Measurements from ENCODE around the gene QPRT. TPM values are rescaled to one million over a fixed set of nuclear protein-coding genes. Genes with fewer than 3 reads are reported as not detected.

QPRT gene
- total RNA-seq, 1 experiment from 2014 or later, result 138 TPM

DNA sequence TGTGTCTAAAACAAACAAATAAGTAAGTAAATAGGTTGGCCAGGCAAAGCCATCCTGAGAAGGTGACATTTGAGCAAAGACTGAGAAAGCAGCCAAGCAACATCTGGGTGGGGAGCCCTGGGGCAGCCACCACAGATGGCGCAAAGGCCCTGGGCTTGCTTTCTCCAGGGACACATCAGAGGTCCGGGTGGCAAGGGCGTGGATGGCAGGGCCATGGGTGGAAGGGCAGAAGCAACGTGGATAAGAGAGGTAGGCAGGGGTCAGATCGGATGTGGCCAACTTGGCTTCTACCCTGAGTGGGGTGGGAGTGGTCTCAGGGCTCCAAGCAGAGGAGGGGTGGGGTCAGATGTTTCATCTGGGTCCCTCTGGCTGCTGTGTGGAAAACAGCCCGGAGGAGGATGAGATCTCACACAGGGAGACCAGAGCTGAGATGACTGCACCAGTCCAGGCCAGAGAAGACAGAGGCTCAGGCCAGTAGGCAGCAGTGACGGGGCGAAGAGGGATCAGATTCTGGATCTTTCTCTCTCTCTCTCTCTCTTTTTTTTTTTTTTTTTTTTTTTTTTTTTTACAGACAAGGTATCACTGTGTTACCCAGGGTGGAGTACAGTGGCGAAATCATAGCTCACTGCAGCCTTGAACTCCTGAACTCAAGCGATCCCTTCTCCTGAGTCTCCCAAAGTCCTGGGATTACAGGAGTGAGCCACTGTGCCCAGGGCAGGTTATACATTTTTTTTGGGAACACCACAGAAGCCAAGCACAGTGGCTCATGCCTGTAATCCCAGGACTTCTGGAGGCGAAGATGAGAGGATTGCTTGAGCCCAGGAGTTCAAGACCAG lies 22.1 kb upstream of the QPRT start (continued):
- TF ChIP-seq, protein P1, sequence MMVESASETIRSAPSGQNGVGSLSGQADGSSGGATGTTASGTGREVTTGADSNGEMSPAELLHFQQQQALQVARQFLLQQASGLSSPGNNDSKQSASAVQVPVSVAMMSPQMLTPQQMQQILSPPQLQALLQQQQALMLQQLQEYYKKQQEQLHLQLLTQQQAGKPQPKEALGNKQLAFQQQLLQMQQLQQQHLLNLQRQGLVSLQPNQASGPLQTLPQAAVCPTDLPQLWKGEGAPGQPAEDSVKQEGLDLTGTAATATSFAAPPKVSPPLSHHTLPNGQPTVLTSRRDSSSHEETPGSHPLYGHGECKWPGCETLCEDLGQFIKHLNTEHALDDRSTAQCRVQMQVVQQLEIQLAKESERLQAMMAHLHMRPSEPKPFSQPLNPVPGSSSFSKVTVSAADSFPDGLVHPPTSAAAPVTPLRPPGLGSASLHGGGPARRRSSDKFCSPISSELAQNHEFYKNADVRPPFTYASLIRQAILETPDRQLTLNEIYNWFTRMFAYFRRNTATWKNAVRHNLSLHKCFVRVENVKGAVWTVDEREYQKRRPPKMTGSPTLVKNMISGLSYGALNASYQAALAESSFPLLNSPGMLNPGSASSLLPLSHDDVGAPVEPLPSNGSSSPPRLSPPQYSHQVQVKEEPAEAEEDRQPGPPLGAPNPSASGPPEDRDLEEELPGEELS (CRISPR knock-in tag; IDR thresholded peaks at IDR 0.05), result no peak
- TF ChIP-seq SP1 (CRISPR knock-in tag; conservative IDR thresholded peaks at IDR 0.05) (no peak), NR1H2 (CRISPR knock-in tag; IDR thresholded peaks at IDR 0.05) (no peak), HMGA2 (CRISPR knock-in tag; IDR thresholded peaks at IDR 0.05) (no peak), ZNF263 (CRISPR knock-in tag; IDR thresholded peaks at IDR 0.05; ENCODE audit: low read depth) (no peak), ZNF219 (CRISPR knock-in tag; IDR thresholded peaks at IDR 0.05; ENCODE audit: borderline replicate concordance) (no peak), ZNF121 (CRISPR knock-in tag; IDR thresholded peaks at IDR 0.05) (no peak), TEAD1 (CRISPR knock-in tag; IDR thresholded peaks at IDR 0.05) (no peak), NFATC4 (CRISPR knock-in tag; IDR thresholded peaks at IDR 0.05) (no peak)
- TF ChIP-seq, protein P2, sequence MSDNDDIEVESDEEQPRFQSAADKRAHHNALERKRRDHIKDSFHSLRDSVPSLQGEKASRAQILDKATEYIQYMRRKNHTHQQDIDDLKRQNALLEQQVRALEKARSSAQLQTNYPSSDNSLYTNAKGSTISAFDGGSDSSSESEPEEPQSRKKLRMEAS (CRISPR knock-in tag; IDR thresholded peaks at IDR 0.05), result no peak
- TF ChIP-seq, protein P3, sequence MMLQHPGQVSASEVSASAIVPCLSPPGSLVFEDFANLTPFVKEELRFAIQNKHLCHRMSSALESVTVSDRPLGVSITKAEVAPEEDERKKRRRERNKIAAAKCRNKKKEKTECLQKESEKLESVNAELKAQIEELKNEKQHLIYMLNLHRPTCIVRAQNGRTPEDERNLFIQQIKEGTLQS (CRISPR knock-in tag; conservative IDR thresholded peaks at IDR 0.05), result no peak

DNA sequence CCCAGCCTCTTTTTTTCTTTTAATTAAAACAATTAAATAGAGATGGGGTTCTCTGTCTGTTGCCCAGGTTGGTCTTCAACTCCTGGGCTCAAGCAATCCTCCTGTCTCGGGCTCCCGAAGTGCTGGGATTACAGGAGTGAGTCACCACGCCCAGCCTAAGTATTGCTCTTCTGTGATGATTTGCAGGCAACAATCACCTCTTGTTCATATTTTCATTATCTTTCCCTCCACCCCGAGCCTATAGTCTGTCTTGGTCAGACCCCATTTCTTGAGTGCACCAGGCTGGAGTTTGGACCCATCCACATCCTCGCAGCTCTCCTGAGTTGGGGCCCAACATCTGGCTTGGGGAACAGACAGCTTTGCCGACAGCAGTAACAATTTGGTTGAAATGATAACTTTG lies 20.3 kb upstream of the QPRT start:
- CTCF ChIA-PET, result interaction anchor here (0.5 to 0.7 kb wide), 4 partner anchors 10 to 30 kb away, joined by 3 to 4 read pairs (median 3); no protein-coding TSS in a partner anchor

More for the DNA sequence above, 20.3 kb upstream of the QPRT start:
- H3K36me3 Mint-ChIP-seq, result no peaks in the 10 kb centered on the region
- ATAC-seq (no peak), DNase-seq (ENCODE audit: low spot score) (no peak)
- POLR2A ChIA-PET, result no interaction called here
- H3K4me3 Mint-ChIP-seq, result no peak overlapping the region
- no peaks in the 10 kb centered on the region for H3K27me3 Mint-ChIP-seq (ENCODE audit: low read depth)
- TF ChIP-seq EMX1 (CRISPR knock-in tag; IDR thresholded peaks at IDR 0.05), result no peak
- TF ChIP-seq, protein P4, sequence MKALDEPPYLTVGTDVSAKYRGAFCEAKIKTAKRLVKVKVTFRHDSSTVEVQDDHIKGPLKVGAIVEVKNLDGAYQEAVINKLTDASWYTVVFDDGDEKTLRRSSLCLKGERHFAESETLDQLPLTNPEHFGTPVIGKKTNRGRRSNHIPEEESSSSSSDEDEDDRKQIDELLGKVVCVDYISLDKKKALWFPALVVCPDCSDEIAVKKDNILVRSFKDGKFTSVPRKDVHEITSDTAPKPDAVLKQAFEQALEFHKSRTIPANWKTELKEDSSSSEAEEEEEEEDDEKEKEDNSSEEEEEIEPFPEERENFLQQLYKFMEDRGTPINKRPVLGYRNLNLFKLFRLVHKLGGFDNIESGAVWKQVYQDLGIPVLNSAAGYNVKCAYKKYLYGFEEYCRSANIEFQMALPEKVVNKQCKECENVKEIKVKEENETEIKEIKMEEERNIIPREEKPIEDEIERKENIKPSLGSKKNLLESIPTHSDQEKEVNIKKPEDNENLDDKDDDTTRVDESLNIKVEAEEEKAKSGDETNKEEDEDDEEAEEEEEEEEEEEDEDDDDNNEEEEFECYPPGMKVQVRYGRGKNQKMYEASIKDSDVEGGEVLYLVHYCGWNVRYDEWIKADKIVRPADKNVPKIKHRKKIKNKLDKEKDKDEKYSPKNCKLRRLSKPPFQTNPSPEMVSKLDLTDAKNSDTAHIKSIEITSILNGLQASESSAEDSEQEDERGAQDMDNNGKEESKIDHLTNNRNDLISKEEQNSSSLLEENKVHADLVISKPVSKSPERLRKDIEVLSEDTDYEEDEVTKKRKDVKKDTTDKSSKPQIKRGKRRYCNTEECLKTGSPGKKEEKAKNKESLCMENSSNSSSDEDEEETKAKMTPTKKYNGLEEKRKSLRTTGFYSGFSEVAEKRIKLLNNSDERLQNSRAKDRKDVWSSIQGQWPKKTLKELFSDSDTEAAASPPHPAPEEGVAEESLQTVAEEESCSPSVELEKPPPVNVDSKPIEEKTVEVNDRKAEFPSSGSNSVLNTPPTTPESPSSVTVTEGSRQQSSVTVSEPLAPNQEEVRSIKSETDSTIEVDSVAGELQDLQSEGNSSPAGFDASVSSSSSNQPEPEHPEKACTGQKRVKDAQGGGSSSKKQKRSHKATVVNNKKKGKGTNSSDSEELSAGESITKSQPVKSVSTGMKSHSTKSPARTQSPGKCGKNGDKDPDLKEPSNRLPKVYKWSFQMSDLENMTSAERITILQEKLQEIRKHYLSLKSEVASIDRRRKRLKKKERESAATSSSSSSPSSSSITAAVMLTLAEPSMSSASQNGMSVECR (CRISPR knock-in tag; IDR thresholded peaks at IDR 0.05; ENCODE audit: borderline replicate concordance), result no peak
- TF ChIP-seq GRHL2 (CRISPR knock-in tag; IDR thresholded peaks at IDR 0.05; ENCODE audit: insufficient replicate concordance, severe bottlenecking), result no peak
- no peak overlapping the region; the same call in 1 of the 2 replicates for H3K27ac Mint-ChIP-seq
- H3K9me3 Mint-ChIP-seq, result no peaks in the 10 kb centered on the region
- peaks cover 19% of the 10 kb centered on the region for H3K4me1 Mint-ChIP-seq
